Hepatic stellate cell (primary cell): ENCODE data around the gene CNR1.

Experiments used
- DNase-seq: peaks from one replicate; pipeline ENCODE4 v3.0.0; 2011; ENCODE audit warnings: low spot score

CNR1 gene

GRCh38 chr6:88143421-88144157, 22.6 kb downstream of the CNR1 start:
- DNase-seq = no peak

DNA sequence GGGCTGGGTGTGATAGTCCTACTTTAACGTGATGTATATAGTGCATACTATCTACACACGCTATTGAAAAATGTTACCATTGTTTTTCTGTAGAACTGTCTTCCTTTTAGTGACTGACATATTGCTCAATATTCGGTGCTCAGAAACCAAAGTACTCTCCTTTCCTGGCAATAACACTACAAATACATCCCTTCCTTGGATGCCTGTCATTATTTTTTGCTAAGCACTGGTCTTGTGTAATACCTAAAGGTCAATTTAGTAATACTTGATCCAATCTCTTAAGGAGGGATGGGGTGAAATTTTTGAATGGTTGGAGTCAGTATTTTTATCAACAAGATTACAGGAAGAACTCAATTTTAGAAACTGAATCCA, 23.9 kb downstream of the CNR1 start:
- DNase-seq = no peak

- DNase-seq = no peak
Observed at GRCh38 chr6:88141561-88142296, 24.4 kb downstream of the CNR1 start.

DNA sequence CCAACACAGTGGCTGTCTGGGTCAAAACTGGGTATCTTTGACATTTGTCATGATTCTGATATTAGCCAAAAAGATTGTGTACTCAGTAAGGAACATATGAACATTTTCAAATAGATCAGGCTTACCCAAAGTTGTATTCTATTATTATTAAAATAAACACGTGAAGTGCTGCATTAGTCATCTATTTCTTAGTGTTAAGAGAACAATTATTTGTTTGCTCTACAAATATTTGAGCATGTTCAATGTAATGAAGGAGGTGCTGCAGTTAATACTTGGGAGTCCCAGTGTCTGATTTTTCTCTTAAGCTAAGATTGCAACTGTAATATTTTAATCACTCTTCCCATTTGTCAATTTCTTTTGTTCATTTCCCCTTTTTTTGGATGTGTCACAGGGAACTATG, 28.2 kb downstream of the CNR1 start:
- DNase-seq = no peak

DNA sequence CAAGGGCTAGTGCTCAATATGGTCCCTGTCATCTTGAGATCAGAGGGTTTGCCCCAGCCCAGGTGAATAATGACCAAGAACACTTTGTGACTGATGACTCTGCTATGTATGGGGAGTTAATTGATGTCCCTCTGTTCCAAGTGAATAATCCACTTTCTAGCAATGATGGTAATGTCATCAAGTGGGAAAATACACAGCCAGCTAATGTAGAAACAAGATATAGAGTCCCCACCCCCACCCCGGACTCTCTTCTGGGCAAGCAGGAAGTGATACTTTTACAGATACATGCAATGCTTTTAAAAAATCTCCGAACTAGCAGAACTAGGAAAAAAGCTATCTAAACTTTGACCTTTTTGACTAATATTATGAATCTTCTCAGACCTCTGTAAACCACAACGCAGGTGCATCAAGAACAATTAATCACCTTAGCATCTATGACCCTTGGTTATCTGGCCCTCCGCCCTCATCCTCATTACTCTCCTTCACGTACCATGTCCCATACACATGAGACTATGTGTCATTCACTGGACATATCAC, 30.5 kb downstream of the CNR1 start:
- no peak for DNase-seq

- no peak for DNase-seq
Observed at GRCh38 chr6:88134575-88134974, 31.6 kb downstream of the CNR1 start.

DNA sequence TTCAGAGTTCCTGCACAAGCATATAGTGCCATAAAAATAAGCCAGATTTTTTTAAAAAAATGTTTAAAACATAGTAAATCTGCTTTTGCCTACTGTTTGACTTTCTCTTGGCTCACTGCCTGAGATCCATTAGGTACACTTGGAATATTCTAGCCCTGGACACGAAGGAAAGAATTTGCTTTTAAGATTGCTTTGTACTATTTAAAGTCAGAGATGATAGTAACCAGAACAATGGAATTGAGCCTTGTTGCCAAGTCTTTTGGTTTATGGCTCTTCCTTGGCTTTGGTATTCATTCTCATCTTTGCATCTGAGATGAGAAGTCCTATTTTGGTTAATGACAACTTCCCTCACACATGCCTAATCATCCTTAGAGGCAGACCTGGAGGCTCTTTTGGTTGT, 32.4 kb downstream of the CNR1 start:
- DNase-seq = no peak

GRCh38 chr6:88124925-88125557, 41.1 kb downstream of the CNR1 start:
- no peak for DNase-seq

DNA sequence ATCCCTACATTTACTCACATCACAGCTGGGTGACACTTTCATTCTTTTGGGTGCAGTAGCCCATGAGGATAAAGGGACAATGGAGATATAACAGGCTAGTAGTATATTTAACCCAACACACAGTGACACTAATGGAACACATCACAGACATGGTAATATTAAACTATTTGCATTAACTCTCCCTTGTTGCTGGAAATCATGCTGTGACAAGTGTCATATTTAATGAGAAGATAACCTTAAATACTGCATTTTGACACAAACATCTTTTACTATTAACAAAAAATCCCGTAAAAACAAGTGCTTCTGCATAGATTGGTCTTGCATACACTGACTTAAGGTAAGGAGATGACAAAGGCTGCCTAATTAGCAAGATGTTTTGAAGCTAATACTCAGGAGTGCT, 45.5 kb downstream of the CNR1 start:
- DNase-seq = no peak

DNA sequence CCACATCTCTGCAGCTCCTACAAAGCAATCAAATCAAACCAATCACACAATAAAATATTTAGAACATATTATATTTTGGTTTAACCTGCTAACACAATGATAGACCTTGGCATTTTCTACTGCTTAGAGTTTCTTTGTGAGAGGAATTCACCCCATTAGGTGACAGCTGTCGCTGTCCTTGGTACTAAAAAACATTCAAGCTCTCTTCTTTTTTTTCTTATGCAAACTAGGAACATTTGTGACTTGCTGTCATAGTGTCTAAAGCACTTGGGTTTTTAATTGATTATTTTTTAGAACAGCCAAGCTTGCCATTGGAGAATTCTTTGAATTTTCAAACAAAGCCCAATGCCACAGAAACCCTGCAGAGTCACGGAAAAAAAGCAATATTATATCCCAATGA, 46.4 kb downstream of the CNR1 start:
- DNase-seq = no peak

DNA sequence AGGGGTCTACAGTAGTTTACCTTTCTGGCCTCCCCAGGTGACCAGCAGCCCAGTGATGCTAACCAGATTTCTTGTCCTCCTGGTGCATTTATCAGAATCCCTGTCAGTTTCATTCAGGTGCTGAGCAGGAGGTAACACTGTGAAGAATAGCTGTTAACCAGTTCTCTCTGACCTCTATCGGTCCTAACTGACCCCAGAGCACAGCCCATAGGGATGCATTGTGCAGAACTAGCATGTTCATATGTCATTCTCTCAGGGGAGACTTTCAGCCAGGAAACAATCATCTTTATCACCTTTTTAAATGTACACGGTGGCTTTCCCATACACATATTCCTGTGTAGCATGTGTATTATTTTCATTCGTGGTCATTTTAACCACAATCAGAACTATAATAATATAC, 49.9 kb downstream of the CNR1 start:
- no peak for DNase-seq

DNA sequence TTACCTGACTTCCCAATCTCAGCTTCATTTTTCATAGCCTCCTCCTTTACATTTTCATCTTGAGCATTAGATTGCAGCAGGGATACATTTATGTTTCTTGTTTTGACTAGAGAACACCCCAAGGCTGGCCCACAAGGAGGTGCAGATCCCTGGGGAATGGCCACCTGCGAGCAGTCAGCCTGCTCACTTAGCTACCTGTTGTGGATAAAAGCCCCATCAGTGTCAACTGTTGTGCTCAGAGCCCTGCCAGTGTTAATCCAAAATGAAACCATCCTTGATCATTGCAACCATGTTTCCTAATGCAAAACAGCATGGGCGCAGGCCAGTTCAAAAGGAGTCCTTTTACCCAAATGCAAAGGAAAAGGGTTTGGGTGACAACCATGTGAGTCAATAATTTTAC, 50.8 kb downstream of the CNR1 start:
- DNase-seq = no peak

- no peak for DNase-seq
Observed at GRCh38 chr6:88114838-88115237, 51.3 kb downstream of the CNR1 start.

- no peak for DNase-seq
Observed at GRCh38 chr6:88111991-88112390, 54.2 kb downstream of the CNR1 start.

DNA sequence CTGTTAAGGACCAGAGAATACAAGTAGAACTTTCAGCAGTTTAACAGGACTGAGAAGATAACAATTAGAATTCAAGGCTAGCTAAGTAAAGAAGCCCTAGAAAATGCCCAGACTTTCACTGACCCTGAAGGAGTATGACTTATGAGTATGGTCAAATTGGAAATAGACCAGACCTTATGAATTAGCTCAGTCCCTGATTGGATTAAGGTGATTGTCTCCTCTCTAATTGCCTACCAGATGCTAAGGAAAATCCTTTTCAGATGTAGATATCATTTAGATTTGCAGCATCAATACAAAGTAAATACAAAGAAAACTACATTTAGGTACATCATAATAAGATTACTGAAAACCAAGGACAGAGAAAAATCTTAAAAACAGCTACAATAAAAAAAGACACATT, 58.9 kb downstream of the CNR1 start:
- no peak for DNase-seq

GRCh38 chr6:88105741-88106340, 60.3 kb downstream of the CNR1 start:
- no peak for DNase-seq
